Activated CD4-positive, alpha-beta T cell treated with anti-CD3 and anti-CD28 coated beads for 4 hours (primary cell): Measurements from ENCODE around the gene DTWD1.
"Not testable (repeated sequence)": the region's sequence is repeated elsewhere in the genome, so short reads cannot be mapped to it uniquely, and the experiment has no call there.

Experiments used
- DNase-seq, 2 donors: peaks; one replicate each; pipeline ENCODE4 v3.0.0-alpha.2; 2020

Gene DTWD1, protein sequence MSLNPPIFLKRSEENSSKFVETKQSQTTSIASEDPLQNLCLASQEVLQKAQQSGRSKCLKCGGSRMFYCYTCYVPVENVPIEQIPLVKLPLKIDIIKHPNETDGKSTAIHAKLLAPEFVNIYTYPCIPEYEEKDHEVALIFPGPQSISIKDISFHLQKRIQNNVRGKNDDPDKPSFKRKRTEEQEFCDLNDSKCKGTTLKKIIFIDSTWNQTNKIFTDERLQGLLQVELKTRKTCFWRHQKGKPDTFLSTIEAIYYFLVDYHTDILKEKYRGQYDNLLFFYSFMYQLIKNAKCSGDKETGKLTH

DNA sequence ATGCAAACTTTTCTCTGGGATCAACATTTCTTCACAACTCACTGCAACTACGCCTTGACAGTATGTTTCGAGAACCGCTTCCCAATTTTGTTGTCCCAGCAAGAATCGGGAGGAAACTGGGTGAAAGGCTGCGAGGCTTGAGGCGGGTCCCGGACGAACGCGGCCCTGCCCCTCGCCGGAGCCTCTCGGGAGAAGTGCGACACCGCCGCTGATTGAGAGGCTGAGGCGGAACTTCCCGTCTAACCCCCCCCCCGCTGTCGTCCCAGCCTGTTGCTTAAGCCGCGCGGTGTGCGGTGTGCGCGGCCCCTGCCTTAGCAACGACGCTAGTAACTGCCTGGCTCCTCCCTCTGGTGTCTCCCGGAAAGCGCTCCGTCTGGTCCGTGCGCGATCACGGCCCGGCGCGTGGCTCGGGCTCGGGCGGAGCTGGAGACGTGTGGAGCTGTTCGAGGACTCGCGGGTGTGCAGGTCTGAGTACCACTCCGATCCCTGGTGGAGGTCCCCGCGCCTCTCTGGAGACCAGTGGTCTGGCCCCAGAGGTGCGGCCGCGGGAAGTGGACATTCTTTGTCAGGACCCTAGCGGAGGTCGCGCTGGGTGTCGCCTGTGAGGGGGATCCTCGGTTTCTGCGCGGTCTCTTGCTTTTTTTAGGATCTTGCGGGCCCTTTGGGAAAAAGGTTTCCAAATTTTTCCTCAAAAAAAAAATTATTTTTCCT, at the start of gene DTWD1, which contains the start of gene FAM227B:
Gene DTWD1 (plus strand): TSS at position 391 of the 711 bp plus-strand sequence. CDS start 4,120 bp downstream, outside the sequence.
Gene FAM227B (minus strand): TSS at position 161 of the 711 bp plus-strand sequence. CDS start 5,647 bp downstream, outside the sequence.
- peak; percentile 90 to 93 for DNase-seq

DNA sequence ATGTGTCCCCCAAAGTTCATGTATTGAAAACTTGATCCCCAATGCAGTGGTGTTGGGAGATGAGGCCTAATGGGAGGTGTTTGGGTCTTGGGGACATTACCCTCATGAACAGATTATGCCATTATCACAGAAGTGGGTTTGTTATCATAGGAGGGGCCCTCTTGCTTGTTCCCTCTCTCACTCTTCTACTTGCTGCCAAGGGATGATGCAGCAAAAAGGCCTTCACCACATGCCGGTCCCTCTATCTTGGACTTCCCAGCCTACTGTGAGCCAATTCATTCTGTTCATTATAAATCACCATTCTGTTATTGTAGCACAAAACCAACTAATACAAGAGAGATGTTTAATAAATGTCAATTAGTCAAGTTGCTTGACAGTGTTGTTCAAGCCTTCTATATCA, 47.4 kb upstream of the DTWD1 start:
- no peak for DNase-seq

DNA sequence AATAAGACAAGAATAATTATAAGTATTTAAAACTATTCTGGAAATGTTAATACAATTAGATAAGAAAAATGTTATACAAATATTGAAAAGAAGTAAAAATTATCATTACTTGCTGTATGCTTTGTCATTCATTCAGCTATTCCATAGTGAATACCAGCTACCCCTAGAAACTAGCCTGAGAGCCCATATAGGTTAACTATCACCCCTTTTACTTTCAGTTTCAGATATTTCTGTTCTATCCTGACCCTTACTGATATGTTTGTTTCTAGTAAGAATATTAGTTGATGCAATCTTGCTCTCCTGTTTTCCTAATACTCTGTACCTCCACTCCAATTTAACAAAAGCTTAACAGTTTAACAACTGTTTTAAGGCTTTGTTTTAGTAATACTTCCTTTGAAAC, 31.8 kb upstream of the DTWD1 start:
- no peak for DNase-seq

DNA sequence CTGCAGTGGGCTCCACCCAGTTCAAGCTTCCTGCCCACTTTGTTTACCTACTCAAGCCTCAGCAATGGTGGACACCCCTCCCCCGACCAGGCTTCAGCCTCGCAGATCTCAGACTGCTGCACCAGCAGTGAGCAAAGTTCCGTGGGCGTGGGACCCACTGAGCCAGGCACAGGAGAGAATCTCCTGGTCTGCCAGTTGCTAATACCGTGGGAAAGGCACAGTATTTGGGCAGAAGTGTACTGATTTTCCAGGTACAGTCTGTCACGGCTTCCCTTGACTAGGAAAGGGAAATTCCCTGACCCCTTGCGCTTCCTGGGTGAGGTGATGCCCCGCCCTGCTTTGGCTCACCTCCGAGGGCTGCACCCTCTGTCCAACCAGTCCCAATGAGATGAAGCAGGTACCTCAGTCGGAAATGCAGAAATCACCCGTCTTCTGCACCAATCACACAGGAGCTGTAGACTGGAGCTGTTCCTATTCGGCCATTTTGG, 28.0 kb upstream of the DTWD1 start:
- DNase-seq, result not testable (repeated sequence)

DNA sequence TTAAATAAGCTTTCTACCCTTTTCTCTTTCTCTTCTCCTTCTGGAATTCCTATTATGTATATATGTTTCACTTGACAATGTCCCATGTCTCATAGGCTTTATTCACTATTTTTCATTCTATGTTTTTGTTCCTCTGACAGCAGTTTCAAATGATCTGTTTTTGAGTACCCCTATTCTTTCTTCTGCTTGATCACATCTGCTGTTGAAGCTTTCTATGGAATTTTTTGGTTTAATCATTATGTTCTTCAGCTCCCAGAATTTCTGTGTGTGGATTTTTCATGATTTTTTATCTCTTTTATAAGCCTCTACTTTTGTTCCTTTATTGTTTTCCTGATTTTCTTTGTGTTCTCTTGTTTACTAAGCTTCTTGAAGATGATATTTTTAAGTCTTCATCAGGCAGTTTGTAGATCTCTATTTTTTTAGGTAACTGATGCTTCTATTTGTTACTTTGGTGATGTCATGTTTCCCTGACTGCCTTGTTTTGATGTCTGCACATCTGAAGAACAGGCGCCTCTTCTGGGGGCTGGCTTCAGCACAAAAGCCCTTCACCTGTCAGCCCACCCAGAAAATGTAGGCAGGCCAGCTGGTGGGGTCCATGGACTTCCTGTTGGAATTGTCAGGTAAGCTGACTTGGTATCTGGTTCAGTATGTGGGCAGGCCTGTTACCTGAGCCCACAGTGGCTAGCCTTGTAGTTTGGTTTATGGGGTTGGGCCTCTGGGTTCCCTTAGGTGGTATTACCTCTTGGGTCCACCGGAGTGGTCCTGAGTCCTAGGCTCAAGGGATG, 16.0 kb upstream of the DTWD1 start:
- DNase-seq, result no peak

DNA sequence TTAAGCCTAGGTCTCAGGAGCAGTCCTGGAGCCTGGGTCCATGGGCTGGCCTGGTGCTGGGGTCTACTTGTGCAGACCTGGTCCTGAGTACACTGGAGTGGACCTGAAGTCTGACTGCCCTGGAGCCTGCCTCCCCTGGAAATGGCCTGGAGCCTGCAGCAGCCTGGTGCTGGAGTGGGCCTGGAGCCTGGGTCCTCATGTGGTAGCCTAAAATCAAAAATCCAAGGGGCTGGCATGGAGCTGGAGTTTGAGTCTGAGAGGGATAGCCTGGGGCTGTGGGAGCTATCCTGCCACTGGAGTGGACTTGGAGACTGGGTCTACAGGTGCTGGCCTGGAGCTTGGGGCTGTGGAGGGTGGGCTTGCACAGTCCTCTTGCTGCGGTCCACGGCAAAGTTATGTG, 15.3 kb upstream of the DTWD1 start:
- no peak for DNase-seq

DNA sequence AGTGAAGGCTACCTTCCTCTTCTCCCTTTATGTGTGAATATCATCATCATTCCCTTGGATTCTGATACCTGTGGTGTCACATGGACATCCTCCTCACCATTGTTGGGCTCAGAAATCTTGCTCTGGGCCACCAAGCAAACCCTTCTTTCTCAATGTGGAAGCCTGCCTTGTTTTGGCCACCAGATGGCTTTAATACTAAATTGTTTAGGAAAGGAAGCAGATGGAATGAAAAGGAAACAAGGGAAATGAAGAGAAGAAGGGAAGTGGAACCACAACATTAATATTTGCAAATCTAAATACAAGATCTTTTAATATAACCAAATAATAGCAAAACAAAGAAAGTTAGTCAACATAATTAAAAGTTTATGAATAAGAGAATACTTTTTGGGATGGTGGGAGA, 14.3 kb upstream of the DTWD1 start:
- DNase-seq, result no peak

DNA sequence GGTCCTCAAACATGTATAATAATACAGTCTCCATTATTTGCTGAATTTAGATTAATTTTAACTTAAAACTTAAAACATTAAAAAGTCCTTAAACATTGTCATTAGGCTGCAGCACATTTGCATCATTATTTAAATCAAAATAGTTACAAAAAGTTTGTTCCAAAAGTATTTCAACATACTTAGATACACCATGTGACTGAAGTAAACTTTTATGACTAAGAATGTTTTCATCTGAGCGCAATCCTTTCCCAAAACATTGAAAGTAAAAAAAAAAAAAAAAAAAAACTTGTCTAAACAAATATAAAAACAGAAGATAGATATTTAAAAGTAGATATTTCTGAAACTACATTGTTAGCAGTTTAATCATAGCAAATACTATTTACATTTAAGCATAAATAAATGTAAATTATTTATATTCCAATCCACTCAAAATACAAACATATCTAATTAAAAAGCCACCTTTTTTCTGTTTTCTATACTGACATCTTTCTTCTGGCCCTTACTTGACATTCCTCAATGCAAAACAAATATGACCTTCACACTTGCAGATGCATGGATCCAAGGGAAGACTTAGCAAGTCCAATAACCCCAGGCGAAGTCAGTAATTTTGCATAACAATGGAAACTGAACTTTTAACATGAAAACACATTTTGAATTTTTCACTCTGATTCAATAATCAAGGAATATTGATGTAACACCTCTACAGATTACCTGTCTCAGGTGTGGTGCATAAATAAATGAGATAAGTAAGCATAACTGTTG, 10.5 kb upstream of the DTWD1 start:
- no peak for DNase-seq

DNA sequence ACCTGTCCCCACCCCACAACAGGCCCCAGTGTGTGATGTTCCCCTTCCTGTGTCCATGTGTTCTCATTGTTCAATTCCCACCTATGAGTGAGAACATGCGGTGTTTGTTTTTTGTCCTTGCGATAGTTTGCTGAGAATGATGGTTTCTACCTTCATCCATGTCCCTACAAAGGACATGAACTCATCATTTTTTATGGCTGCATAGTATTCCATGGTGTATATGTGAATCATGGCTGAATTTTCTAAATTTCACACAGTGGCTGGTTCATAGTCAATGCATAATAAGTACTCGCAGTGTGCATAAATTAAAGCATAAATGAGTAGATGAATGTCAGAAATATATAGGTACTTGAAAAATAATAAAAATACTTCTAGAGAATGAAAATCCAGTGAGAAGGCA, 8.6 kb upstream of the DTWD1 start:
- not testable (repeated sequence) for DNase-seq

DNA sequence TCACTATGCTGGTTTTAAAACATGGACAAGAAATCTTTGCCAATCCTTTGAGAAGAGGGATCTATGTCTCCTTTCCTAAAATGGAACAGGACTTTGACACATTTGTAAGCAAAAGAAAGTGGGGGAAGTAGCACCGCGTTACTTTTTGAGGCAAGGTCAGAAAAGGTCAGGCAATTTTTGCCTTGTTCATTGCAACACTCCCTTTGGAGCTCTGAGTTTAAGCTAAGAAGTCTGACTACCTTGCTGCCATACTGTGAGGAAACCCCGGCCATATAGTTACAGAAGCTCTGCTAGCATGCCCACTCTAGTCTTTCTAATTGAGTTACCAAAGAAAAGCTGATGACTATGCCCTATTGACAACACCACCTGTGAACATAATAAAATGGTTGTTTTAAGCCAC, 1.6 kb upstream of the DTWD1 start:
- DNase-seq, result no peak

DNA sequence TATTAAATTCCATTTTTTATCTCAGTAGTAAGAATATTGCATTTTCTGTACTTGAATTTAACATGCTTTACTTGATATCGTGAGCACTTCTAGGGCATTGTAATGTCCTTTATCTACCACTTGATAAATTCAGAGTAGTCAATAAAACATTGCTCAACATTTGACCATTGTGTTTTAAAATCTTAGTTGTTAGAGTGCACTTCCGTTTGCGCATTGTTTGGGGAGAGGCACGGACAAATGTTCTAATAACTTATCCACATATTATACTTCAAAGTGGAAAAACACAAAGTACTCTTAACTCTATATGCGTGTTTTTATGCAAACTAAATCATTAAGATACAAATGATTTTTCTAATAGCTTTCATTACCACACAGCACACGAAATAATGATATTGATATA, 649 bp upstream of the DTWD1 start:
- DNase-seq, result no peak

DNA sequence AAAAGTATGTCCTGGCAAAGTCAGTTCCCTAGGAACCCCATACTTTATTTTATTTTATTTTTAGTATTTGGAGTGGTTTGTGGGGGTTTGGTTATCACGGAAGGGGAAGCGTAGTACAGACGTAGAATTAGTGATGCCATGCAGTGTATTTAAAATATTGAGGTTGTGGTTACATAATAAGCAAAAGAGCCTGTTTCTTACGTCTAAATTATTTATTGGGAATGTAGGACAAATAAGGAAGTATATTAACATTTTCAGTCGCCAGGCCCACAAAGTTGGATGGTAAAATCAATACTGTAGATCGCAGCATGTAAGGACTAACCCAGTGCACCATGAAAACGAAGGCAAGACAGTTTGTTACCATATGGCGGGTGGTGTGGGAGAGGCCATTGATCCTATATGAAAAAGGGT, 558 bp downstream of the DTWD1 start:
- DNase-seq, result no peak

DNA sequence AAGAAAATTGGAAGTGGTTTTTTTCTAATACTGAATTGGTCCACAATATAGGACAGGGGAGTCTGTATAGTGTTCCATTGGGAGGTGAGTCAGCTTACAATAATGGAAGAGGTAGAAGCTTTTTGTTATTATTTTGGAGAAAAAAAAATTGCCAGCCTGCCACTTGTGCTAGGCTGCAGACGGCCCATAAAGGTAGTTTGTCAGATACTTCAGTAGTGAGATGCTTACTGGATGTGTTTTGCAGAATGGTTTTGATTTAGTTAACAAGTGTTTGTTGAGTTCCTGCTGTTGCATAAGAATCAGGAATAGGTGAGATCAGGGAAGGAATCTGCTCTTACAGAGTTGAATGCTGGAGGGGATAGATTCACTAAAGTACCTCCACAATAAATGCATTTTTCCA, 1.0 kb downstream of the DTWD1 start:
- DNase-seq, result no peak

DNA sequence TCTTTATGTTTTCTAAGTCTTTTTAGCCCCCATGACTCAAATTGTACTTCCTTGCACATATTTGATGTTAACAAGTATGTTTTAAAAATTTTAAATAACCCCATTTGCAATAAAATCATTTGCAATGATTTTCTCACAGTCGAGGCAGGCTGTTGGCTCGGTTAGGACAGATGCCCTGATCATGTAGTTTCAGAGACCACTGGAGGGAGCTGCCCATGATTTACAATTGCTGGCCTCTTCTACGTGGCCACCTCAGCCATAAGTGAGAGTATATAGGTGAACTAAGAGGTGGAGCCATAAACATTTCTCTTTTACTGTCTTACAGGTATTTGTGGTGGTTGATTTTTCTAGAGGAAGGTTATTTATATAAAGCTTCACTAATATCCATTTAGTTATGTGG, 1.7 kb downstream of the DTWD1 start:
- DNase-seq, result no peak

DNA sequence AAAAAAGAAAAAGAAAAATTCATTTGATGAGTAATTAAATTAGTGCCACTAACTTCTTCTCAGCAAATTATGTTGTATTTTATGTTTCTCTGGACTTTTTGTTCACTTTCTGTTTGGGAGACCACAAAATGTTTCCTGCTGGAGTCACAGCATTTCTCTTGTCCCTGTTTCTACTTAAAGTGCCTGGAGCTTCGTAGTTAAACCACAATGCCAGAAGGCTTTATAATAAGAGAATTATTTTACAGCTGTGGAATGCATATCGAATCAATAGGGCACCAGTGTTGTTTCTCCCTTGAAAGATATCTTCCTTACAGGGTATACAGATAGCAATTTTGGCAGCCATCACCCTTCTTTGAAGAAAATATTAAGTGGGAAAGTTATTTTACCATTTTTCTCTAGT, 3.2 kb downstream of the DTWD1 start:
- no peak for DNase-seq

DNA sequence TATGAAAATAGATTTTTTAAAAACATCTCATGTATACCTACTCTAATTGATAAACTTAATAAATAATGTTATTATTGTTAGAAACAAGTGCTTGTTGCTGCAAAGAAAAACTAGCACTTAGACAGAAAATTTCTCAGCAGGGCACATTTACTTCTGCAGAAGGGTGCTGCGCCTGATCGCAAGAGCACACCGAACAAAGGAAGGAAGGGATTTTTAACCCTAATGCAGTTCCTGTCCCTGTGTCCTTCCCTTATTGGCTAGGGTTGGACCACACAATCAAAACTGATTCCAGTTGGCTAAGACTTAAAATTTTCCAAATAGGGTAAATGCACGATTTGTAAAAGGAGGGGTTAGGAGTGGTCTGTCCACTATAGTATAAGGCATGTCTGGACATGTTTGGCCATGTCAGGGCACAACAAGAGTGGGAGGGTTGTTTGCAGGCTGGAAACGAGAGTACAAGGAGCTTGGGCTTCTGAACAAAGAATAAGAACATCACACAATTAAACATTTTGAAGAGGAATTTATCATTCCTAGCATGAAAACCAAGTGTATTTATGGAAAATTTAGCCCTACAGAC, 4.7 kb downstream of the DTWD1 start:
- no peak for DNase-seq

DNA sequence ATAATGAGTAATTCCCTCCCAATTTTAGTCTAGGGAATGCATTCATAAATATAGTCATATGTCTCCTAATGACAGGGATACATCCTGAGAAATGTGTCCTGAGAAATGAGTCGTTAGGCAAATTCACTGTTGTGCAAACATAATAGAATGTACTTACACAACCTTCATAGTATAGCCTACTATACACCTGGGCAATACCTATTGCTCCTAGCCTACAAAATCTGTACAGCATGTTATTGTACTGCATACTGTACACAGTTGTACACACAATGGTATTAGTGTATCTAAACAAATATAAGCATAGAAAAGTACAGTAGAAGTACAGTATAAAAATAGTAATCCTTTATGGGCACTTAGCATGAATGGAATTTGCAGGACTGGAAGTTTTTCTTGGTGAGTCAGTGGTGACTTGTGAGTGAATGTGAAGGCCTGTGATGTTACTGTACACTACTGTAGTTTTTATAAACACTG, 6.6 kb downstream of the DTWD1 start:
- no peak for DNase-seq

DNA sequence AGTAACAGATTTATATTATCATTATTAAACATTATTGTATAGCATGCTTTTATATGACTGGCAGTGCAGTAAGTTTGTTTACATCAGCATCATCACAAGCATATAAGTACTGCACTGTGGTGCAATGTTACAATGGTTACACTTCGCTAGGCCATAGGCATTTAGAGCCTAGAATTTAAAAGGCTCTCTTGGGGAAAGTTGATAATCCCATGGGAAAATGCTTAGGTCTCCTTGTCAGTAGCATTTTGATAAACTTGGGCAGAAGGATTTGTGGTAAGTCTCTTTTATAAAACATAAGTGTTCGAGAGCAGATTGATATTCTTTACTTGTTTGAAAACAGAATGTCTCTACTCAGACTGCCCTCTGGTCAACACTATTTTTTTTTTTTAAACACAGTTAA, 7.5 kb downstream of the DTWD1 start:
- no peak for DNase-seq

DNA sequence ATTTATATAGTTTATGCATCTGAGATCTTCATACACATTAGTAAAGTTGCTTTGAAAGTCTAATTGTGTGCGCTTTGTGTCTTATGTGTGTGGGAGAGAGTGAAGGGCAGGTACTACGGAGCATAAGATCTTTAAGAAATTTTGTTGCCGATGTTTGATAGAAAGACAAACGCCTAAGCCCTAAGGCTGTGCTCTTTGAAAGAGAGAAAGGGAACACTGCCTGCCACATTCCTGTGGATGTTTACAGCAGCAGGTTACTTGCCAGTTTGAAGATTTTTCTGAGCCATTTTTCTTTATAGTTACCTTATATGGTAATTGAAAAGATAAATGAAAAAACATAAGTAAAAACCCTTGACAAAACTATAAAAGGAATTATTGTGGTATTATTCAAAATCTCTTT, 17.0 kb downstream of the DTWD1 start:
- no peak for DNase-seq

DNA sequence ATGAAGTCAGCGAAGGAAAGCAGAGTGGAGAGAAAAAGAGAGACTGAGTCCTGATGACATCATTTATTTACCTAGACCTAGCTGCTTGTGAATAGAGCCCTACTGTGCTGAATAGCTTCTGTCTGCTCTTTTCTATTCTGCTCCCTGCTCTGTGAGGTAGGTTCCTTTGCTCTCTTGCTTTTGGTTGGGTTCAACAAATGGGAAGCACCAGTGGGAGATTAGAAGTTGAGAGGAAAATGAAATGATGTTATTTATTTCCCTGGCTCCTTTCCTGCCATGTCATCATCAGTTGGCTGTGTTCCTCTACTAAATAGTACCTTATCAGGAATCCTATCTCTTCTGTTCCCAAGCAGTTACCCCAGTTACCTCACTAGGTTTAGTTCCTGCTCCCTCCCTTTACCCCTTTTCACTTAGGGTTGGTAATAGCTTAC, 23.5 kb downstream of the DTWD1 start:
- DNase-seq, result no peak

DNA sequence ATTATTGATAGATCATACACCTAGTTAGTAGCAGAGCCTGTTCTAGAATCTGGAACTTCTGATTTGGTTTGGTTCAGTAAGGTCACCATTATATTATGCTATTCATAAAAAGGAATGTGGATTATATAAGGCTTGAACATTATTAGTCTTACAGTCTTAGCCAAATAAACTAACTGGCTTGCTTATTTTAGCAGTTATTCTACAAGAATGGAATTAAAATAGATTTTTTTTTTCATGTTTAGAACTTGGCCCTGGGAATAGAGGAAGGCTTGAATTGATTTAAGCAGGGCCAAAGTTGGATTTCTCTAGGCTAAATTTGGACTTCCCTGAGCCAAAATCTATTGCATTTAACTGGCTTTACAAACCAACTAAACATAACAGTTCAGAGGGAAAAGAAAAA, 24.4 kb downstream of the DTWD1 start:
- no peak for DNase-seq

DNA sequence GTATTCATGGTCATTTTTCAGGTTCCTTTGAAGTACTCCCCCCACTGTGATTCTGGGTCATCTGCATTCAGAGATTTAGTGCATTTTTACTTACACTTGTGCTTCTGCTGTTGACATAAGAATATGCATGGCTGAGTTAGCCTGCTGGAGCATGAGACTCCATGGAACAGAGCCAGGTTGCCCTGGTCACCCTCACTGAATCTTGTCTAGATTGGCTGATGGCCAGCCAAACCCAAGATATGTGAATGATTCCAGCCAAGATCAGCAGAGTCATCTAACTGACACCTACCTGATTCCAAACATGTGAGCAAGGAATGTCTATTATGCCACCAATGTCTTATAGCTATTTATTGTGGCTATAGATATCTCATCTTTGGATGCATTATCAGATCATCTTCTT, 25.1 kb downstream of the DTWD1 start:
- no peak for DNase-seq
